ENCODE data around the gene ERC2.

- TF ChIP-seq EZH2 (IDR thresholded peaks at IDR 0.05; ENCODE audit: low read length, unreplicated experiment): no peak
- TF ChIP-seq CTCF (conservative IDR thresholded peaks at IDR 0.05; ENCODE audit: low read depth, low read length): no peak
Measured at GRCh38 chr3:56424336-56424735, 43.9 kb downstream of the ERC2 start.

Data from PC-3 (cell line).